HG02973 (cell line): Measurements from ENCODE around the gene CCDC91.

Source experiments
- ATAC-seq: cut with Tn5 transposase; IDR thresholded peaks from one replicate; pipeline ENCODE4 v1.9.1; 2021; ENCODE audit warnings: moderate library complexity; ENCODE audit not compliant: unreplicated experiment

The CCDC91 gene

GRCh38 chr12:28190321-28191050 is at the start of gene CCDC91:
CCDC91 (plus strand) TSS chr12:28190456; CDS start chr12:28257216, 66,760 bp downstream.
- peak; percentile 88 for ATAC-seq

GRCh38 chr12:28144059-28144458 is 46.2 kb upstream of the CCDC91 start:
- ATAC-seq = no peak

GRCh38 chr12:28144532-28144931 is 45.7 kb upstream of the CCDC91 start:
- ATAC-seq = no peak

GRCh38 chr12:28145216-28145615 is 45.0 kb upstream of the CCDC91 start:
- ATAC-seq = no peak

- ATAC-seq = no peak
Measured at GRCh38 chr12:28149279-28149678, 41.0 kb upstream of the CCDC91 start.

- ATAC-seq = no peak
Measured at GRCh38 chr12:28156362-28156761, 33.9 kb upstream of the CCDC91 start.

- no peak for ATAC-seq
Measured at GRCh38 chr12:28156804-28157203, 33.5 kb upstream of the CCDC91 start.

- no peak for ATAC-seq
Measured at GRCh38 chr12:28158353-28158752, 31.9 kb upstream of the CCDC91 start.

- no peak for ATAC-seq
Measured at GRCh38 chr12:28159688-28160087, 30.6 kb upstream of the CCDC91 start.

GRCh38 chr12:28161697-28162096 is 28.6 kb upstream of the CCDC91 start:
- no peak for ATAC-seq

GRCh38 chr12:28162697-28163096 is 27.6 kb upstream of the CCDC91 start:
- ATAC-seq = no peak

GRCh38 chr12:28164644-28165275 is 25.5 kb upstream of the CCDC91 start:
- ATAC-seq = no peak

GRCh38 chr12:28167981-28168485 is 22.2 kb upstream of the CCDC91 start:
- ATAC-seq = no peak

- ATAC-seq = no peak
Measured at GRCh38 chr12:28171356-28172060, 18.7 kb upstream of the CCDC91 start.

- ATAC-seq = no peak
Measured at GRCh38 chr12:28172434-28173030, 17.7 kb upstream of the CCDC91 start.

GRCh38 chr12:28173440-28173839 is 16.8 kb upstream of the CCDC91 start:
- ATAC-seq = peak; percentile 53

- no peak for ATAC-seq
Measured at GRCh38 chr12:28175098-28175589, 15.1 kb upstream of the CCDC91 start.

GRCh38 chr12:28176295-28176694 is 14.0 kb upstream of the CCDC91 start:
- ATAC-seq = no peak

- ATAC-seq = no peak
Measured at GRCh38 chr12:28177461-28177860, 12.8 kb upstream of the CCDC91 start.

- no peak for ATAC-seq
Measured at GRCh38 chr12:28177905-28178304, 12.4 kb upstream of the CCDC91 start.

GRCh38 chr12:28178775-28179174 is 11.5 kb upstream of the CCDC91 start:
- ATAC-seq = no peak
